Measurements from ENCODE around the gene CEP112.
"Not testable (repeated sequence)": the region's sequence is repeated elsewhere in the genome, so short reads cannot be mapped to it uniquely, and the experiment has no call there.

The CEP112 gene

DNA sequence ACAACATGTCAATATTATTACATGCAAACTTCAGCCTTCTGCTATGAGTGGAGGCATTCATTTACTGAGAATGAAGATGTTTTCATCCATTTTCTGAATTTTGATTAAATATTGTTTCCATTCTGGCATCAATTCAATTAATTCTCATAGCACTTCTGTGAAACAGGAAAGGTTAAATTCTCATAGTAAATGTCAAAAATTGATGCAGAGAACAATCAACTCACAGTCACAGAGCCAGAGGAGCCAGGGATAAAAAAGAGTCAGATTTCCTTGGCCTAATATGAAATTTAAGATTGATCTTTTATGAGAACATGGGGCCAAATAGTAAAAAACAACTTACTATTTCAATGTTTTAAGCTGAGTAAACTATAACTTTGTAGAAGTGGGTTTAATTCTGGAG lies 446.7 kb downstream of the CEP112 start:
- peaks cover 2 to 5% of the 10 kb centered on the region in 2 donors for H3K4me1 ChIP-seq (ENCODE audit: control insufficient read depth in 1 of 2, insufficient read depth in 2 of 2, low read length in 2 of 2)
- H3K36me3 ChIP-seq (ENCODE audit: control insufficient read depth in 1 of 2, insufficient read depth in 2 of 2, low read length in 2 of 2): no peaks in the 10 kb centered on the region
- H3K9me3 ChIP-seq (ENCODE audit: control insufficient read depth in 1 of 2, low read length in 2 of 2): no peaks in the 10 kb centered on the region
- no peak overlapping the region for H3K27ac ChIP-seq (ENCODE audit: low read depth, low read length)
- no peak overlapping the region for H3K4me3 ChIP-seq (ENCODE audit: low read depth in 1 of 2, low read length in 2 of 2)
- H3K27me3 ChIP-seq (ENCODE audit: control insufficient read depth in 1 of 2, insufficient read depth in 2 of 2, low read length in 2 of 2): no peaks in the 10 kb centered on the region
- no peak overlapping the region for H3K9ac ChIP-seq (ENCODE audit: low read depth in 1 of 2, low read length in 2 of 2)

DNA sequence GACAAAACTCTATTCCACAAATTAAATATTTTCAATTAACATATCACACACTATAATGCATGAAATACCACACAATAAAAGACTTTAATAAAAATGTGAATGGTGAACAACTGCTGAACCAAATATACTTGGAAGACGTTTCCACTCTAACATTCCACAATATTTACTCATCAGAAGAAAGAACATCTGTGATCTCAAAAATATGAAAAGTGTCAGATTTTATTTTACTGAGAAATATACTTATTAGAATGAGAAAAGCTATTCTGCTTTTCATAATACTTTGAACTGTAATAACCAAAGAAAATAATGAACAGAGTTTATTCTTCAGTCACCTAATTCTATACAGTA lies 448.7 kb downstream of the CEP112 start:
- no peaks in the 10 kb centered on the region for H3K4me1 ChIP-seq (ENCODE audit: control insufficient read depth in 1 of 2, insufficient read depth in 2 of 2, low read length in 2 of 2)
- H3K27ac ChIP-seq (ENCODE audit: low read depth, low read length): no peak overlapping the region
- H3K9me3 ChIP-seq (ENCODE audit: control insufficient read depth in 1 of 2, low read length in 2 of 2): peaks cover 0 to 5% of the 10 kb centered on the region in 2 donors
- H3K9ac ChIP-seq (ENCODE audit: low read depth in 1 of 2, low read length in 2 of 2): no peak overlapping the region
- H3K4me3 ChIP-seq (ENCODE audit: low read depth in 1 of 2, low read length in 2 of 2): no peak overlapping the region
- no peaks in the 10 kb centered on the region for H3K27me3 ChIP-seq (ENCODE audit: control insufficient read depth in 1 of 2, insufficient read depth in 2 of 2, low read length in 2 of 2)
- no peaks in the 10 kb centered on the region for H3K36me3 ChIP-seq (ENCODE audit: control insufficient read depth in 1 of 2, insufficient read depth in 2 of 2, low read length in 2 of 2)

DNA sequence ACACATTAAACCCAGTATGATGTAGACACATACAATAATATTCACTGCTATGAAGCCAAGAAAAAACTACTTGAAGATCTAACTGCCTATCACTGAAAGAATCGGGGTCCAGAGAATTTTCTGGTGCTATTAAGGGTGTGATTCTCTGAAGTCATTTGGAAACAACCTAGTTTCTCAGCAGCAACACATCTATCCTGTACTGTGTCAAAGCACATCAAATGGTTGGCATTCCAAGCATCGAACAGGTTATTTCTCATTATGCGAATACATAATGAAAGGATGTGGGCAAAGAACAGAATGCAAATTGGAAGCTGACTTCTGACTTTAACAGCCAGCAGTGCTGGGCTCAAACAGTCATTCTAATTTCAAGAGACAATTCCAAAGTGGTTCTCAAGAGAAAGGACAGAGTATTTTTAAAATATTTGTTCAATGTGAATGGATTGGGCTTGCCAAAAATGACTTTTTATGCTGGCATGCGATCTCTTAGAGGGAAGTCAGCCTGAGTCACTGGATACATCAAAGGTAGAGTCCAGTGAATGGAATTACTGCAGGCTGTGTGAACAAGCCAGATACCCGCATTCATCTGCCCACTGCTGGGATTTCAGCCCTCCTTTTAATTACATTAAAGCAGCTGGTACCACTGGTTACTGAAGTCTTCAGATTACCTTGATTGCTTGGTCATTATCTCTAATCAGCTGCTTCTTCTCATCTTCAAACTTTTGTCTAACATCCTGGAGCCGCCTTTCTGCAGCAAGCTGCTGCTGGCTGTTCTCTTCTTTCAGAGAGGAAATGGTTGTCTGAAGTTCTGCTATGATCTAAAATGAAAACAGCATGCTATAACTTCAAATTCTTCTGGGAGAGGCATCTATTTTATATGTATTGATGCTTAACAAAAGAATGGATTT lies 449.3 kb downstream of the CEP112 start:
- H3K9ac ChIP-seq (ENCODE audit: low read depth in 1 of 2, low read length in 2 of 2): no peak overlapping the region
- peaks cover 0 to 5% of the 10 kb centered on the region in 2 donors for H3K9me3 ChIP-seq (ENCODE audit: control insufficient read depth in 1 of 2, low read length in 2 of 2)
- H3K27me3 ChIP-seq (ENCODE audit: control insufficient read depth in 1 of 2, insufficient read depth in 2 of 2, low read length in 2 of 2): no peaks in the 10 kb centered on the region
- no peak overlapping the region for H3K27ac ChIP-seq (ENCODE audit: low read depth, low read length)
- no peaks in the 10 kb centered on the region for H3K36me3 ChIP-seq (ENCODE audit: control insufficient read depth in 1 of 2, insufficient read depth in 2 of 2, low read length in 2 of 2)
- no peaks in the 10 kb centered on the region for H3K4me1 ChIP-seq (ENCODE audit: control insufficient read depth in 1 of 2, insufficient read depth in 2 of 2, low read length in 2 of 2)
- no peak overlapping the region for H3K4me3 ChIP-seq (ENCODE audit: low read depth in 1 of 2, low read length in 2 of 2)

DNA sequence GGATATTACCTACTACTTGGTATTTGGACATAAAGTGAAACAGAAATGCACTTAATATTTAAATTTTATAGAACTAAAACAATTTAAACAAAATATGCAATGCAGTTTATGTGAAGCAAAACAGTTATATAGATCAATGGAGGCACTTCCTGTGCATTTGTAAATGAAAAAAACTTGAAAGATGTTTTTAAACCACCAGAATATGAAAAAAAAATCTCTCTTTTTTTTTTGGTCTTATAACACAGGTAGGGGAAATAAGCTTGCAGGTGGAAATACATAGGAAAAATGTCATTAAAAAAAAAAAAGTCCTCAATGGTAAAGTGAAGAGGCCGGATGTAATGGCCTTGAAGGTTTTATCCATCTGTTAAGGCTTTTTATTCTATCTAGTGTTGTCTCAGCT lies 450.2 kb downstream of the CEP112 start:
- H3K9ac ChIP-seq (ENCODE audit: low read depth in 1 of 2, low read length in 2 of 2): no peak overlapping the region
- no peak overlapping the region for H3K4me3 ChIP-seq (ENCODE audit: low read depth in 1 of 2, low read length in 2 of 2)
- no peaks in the 10 kb centered on the region for H3K27me3 ChIP-seq (ENCODE audit: control insufficient read depth in 1 of 2, insufficient read depth in 2 of 2, low read length in 2 of 2)
- no peak overlapping the region for H3K27ac ChIP-seq (ENCODE audit: low read depth, low read length)
- no peaks in the 10 kb centered on the region for H3K4me1 ChIP-seq (ENCODE audit: control insufficient read depth in 1 of 2, insufficient read depth in 2 of 2, low read length in 2 of 2)
- no peaks in the 10 kb centered on the region for H3K36me3 ChIP-seq (ENCODE audit: control insufficient read depth in 1 of 2, insufficient read depth in 2 of 2, low read length in 2 of 2)
- H3K9me3 ChIP-seq (ENCODE audit: control insufficient read depth in 1 of 2, low read length in 2 of 2): peaks cover 0 to 5% of the 10 kb centered on the region in 2 donors

DNA sequence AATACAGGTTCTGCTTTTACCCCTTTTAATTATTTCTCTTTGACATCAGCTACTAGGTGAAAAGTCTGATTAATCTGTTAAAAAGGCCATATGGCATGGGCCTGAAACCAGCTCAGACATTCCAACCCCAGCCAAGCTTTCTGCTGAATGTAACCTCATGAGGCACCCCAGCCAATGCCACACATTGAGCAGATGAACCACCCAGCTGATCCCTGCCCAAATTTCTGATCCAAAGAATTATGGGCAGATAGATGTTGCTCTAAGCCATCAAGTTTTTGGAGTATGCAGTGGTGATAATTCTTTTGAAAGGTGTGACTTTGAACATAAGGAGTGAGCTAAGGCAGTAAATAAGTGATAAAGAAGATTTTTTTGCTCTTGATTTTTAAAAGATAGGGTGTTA lies 452.9 kb downstream of the CEP112 start:
- Histone ChIP-seq H3K27me3 (ENCODE audit: control insufficient read depth in 1 of 2, insufficient read depth in 2 of 2, low read length in 2 of 2) (no peaks in the 10 kb centered on the region), H3K27ac (ENCODE audit: low read depth, low read length) (no peak overlapping the region), H3K9ac (ENCODE audit: low read depth in 1 of 2, low read length in 2 of 2) (no peak overlapping the region), H3K4me3 (ENCODE audit: low read depth in 1 of 2, low read length in 2 of 2) (no peak overlapping the region), H3K4me1 (ENCODE audit: control insufficient read depth in 1 of 2, insufficient read depth in 2 of 2, low read length in 2 of 2) (no peaks in the 10 kb centered on the region), H3K9me3 (ENCODE audit: control insufficient read depth in 1 of 2, low read length in 2 of 2) (peaks cover 0 to 5% of the 10 kb centered on the region in 2 donors), H3K36me3 (ENCODE audit: control insufficient read depth in 1 of 2, insufficient read depth in 2 of 2, low read length in 2 of 2) (no peaks in the 10 kb centered on the region)

DNA sequence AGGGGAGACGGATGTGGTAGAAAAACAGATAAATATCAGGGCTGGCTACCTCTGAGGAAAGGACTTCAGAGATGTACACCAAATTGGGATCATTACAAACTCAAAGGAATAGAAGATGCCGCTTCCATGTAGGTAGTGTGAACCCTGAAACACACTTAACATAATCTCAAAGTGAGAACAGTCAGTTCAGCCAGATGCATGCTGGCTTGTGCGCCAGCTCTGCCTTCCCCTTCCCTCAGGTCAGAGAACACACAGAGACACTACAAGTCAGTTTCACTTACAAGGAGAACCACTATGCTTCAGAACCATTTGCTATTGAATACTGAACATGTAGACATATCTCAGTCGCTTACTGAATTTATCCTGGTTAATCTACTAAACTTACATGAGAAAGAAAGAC lies 454.5 kb downstream of the CEP112 start:
- no peaks in the 10 kb centered on the region for H3K36me3 ChIP-seq (ENCODE audit: control insufficient read depth in 1 of 2, insufficient read depth in 2 of 2, low read length in 2 of 2)
- no peaks in the 10 kb centered on the region for H3K27me3 ChIP-seq (ENCODE audit: control insufficient read depth in 1 of 2, insufficient read depth in 2 of 2, low read length in 2 of 2)
- no peak overlapping the region for H3K9ac ChIP-seq (ENCODE audit: low read depth in 1 of 2, low read length in 2 of 2)
- H3K27ac ChIP-seq (ENCODE audit: low read depth, low read length): no peak overlapping the region
- peaks cover 0 to 5% of the 10 kb centered on the region in 2 donors for H3K9me3 ChIP-seq (ENCODE audit: control insufficient read depth in 1 of 2, low read length in 2 of 2)
- H3K4me1 ChIP-seq (ENCODE audit: control insufficient read depth in 1 of 2, insufficient read depth in 2 of 2, low read length in 2 of 2): peaks cover 0 to 4% of the 10 kb centered on the region in 2 donors
- no peak overlapping the region for H3K4me3 ChIP-seq (ENCODE audit: low read depth in 1 of 2, low read length in 2 of 2)

DNA sequence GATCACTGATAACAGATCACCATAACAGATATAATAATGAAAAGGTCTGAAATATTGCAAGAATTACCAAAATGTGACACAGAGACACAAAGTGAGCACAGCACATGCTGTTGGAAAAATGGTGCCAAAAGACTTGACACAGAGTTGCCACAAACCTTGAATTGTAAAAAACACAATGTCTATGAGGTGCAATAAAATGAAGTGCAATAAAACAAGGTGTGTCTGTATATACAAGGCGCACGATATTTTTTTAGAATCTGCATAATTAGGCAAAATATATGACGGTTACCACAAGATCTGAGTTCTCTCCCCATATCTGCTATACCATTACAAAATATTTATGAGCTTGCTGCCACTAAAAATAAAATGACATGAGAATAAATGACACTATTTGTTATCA lies 458.6 kb downstream of the CEP112 start:
- no peak overlapping the region for H3K27ac ChIP-seq (ENCODE audit: low read depth, low read length)
- no peak overlapping the region for H3K4me3 ChIP-seq (ENCODE audit: low read depth in 1 of 2, low read length in 2 of 2)
- H3K36me3 ChIP-seq (ENCODE audit: control insufficient read depth in 1 of 2, insufficient read depth in 2 of 2, low read length in 2 of 2): no peaks in the 10 kb centered on the region
- H3K4me1 ChIP-seq (ENCODE audit: control insufficient read depth in 1 of 2, insufficient read depth in 2 of 2, low read length in 2 of 2): peaks cover 0 to 4% of the 10 kb centered on the region in 2 donors
- H3K27me3 ChIP-seq (ENCODE audit: control insufficient read depth in 1 of 2, insufficient read depth in 2 of 2, low read length in 2 of 2): no peaks in the 10 kb centered on the region
- no peaks in the 10 kb centered on the region for H3K9me3 ChIP-seq (ENCODE audit: control insufficient read depth in 1 of 2, low read length in 2 of 2)
- H3K9ac ChIP-seq (ENCODE audit: low read depth in 1 of 2, low read length in 2 of 2): no peak overlapping the region

DNA sequence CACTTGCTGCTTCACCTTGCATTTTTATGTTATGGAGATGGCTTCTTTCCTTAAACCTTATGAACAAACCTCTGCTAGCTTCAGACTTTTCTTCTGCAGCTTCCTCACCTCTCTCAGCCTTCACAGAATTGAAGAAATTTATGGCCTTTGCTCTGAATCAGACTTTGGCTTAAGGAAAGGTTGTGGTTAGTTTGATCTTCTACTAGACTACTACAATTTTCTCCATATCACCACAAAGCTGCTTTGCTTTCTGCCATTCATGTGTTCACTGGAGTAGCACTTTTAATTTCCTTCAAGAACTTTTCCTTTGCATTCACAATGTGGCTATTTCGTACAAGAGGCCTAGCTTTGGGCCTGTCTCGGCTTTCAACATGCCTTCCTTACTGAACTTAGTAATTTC lies 459.3 kb downstream of the CEP112 start:
- not testable (repeated sequence) for H3K4me1 ChIP-seq (ENCODE audit: control insufficient read depth in 1 of 2, insufficient read depth in 2 of 2, low read length in 2 of 2); H3K4me3 ChIP-seq (ENCODE audit: low read depth in 1 of 2, low read length in 2 of 2); H3K36me3 ChIP-seq (ENCODE audit: control insufficient read depth in 1 of 2, insufficient read depth in 2 of 2, low read length in 2 of 2); H3K27ac ChIP-seq (ENCODE audit: low read depth, low read length); H3K27me3 ChIP-seq (ENCODE audit: control insufficient read depth in 1 of 2, insufficient read depth in 2 of 2, low read length in 2 of 2); H3K9ac ChIP-seq (ENCODE audit: low read depth in 1 of 2, low read length in 2 of 2); H3K9me3 ChIP-seq (ENCODE audit: control insufficient read depth in 1 of 2, low read length in 2 of 2)

DNA sequence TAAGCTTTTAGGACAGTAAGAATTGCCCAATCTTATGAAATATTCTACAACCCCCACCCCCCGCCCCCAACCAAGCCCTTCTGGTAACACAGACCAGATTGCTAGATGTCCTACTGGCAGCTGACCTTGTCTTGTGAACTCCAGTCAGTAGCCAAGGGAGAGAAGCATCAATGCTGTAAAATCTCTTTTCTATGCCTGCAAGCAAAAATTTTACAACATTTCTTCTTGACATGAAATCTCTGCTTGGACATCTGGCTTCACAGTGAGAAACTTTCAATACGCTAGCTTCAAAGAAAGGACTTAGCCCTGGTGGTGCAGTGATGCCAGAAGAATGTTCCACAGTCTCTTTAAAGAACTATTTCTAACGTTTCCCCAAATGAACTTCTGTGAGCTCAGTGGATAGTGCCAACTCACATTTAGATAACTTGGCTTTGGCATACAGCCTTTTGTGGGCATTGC lies 461.2 kb downstream of the CEP112 start:
- Histone ChIP-seq H3K36me3 (ENCODE audit: control insufficient read depth in 1 of 2, insufficient read depth in 2 of 2, low read length in 2 of 2) (no peaks in the 10 kb centered on the region), H3K9ac (ENCODE audit: low read depth in 1 of 2, low read length in 2 of 2) (no peak overlapping the region), H3K9me3 (ENCODE audit: control insufficient read depth in 1 of 2, low read length in 2 of 2) (no peaks in the 10 kb centered on the region), H3K4me1 (ENCODE audit: control insufficient read depth in 1 of 2, insufficient read depth in 2 of 2, low read length in 2 of 2) (peaks cover 0 to 4% of the 10 kb centered on the region in 2 donors), H3K27ac (ENCODE audit: low read depth, low read length) (no peak overlapping the region), H3K4me3 (ENCODE audit: low read depth in 1 of 2, low read length in 2 of 2) (no peak overlapping the region), H3K27me3 (ENCODE audit: control insufficient read depth in 1 of 2, insufficient read depth in 2 of 2, low read length in 2 of 2) (no peaks in the 10 kb centered on the region)

DNA sequence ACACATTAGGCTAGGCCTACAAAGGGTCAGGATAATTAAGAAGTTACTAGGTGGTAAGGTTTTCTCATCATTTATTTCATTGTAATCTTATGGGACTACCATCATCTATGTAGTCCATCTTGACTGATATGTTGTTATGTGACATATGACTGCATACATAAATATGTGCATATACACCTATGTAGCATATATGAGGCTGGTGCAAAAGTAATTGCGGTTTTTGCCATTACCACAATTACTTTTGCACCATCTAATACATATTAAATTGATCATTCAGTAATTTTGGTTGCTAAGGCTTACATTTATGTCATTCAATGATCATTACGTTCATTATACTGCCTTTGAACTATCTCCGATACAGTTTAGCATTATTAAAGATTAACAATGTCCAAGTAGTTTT lies 462.7 kb downstream of the CEP112 start:
- H3K4me3 ChIP-seq (ENCODE audit: low read depth in 1 of 2, low read length in 2 of 2): no peak overlapping the region
- peaks cover 0 to 4% of the 10 kb centered on the region in 2 donors for H3K4me1 ChIP-seq (ENCODE audit: control insufficient read depth in 1 of 2, insufficient read depth in 2 of 2, low read length in 2 of 2)
- no peaks in the 10 kb centered on the region for H3K36me3 ChIP-seq (ENCODE audit: control insufficient read depth in 1 of 2, insufficient read depth in 2 of 2, low read length in 2 of 2)
- no peak overlapping the region for H3K9ac ChIP-seq (ENCODE audit: low read depth in 1 of 2, low read length in 2 of 2)
- H3K27ac ChIP-seq (ENCODE audit: low read depth, low read length): no peak overlapping the region
- no peaks in the 10 kb centered on the region for H3K9me3 ChIP-seq (ENCODE audit: control insufficient read depth in 1 of 2, low read length in 2 of 2)
- no peaks in the 10 kb centered on the region for H3K27me3 ChIP-seq (ENCODE audit: control insufficient read depth in 1 of 2, insufficient read depth in 2 of 2, low read length in 2 of 2)

All from duodenal mucosa (tissue), 2 donors.